Lung (tissue), 12 donors: ENCODE data around the gene SSTR3. TPM values are rescaled to one million over a fixed set of nuclear protein-coding genes. Genes with fewer than 3 reads are reported as not detected.

Source experiments
- ATAC-seq: fragments of 200-7000 bp; cut with Tn5 transposase; one replicate; pipeline ENCODE4 v1.9.1; 2020; ENCODE audit warnings: moderate number of reproducible peaks; ENCODE audit not compliant: insufficient read depth, low FRiP score
- DNase-seq, 3 donors: peaks; one replicate each; pipeline ENCODE4 v3.0.0-alpha.2; 2013 to 2017
- H3K27ac ChIP-seq, 2 donors: one replicate each; pipeline ENCODE4 v1.5.1; 2013; ENCODE audit warnings: mild to moderate bottlenecking in 2 of 2, moderate library complexity in 2 of 2, control low read depth in 1 of 2, inconsistent platforms in 1 of 2, low read depth in 1 of 2, low read length in 1 of 2
- H3K27me3 ChIP-seq, 3 donors: one replicate each; pipeline ENCODE4 v1.5.1; 2013; ENCODE audit warnings: low read length in 2 of 3; ENCODE audit not compliant: control insufficient read depth in 3 of 3, insufficient read depth in 3 of 3
- H3K36me3 ChIP-seq, 4 donors: one replicate each; pipeline ENCODE4 v1.5.1; 2013; ENCODE audit warnings: low read length in 4 of 4, mild to moderate bottlenecking in 1 of 4, moderate library complexity in 1 of 4; ENCODE audit not compliant: control insufficient read depth in 4 of 4, insufficient read depth in 4 of 4
- H3K4me1 ChIP-seq, 5 donors: one replicate each; pipeline ENCODE4 v1.5.1; 2013; ENCODE audit warnings: low read length in 5 of 5, mild to moderate bottlenecking in 2 of 5, moderate library complexity in 1 of 5; ENCODE audit not compliant: control insufficient read depth in 5 of 5, insufficient read depth in 5 of 5
- H3K4me3 ChIP-seq: one replicate; pipeline ENCODE4 v1.5.1; 2013; ENCODE audit warnings: mild to moderate bottlenecking, control low read depth, moderate library complexity
- H3K9ac ChIP-seq, 2 donors: one replicate each; pipeline ENCODE4 v1.5.1; 2013; ENCODE audit warnings: low read length in 2 of 2, control low read depth in 1 of 2; ENCODE audit not compliant: insufficient read depth in 1 of 2
- H3K9me3 ChIP-seq, 4 donors: one replicate each; pipeline ENCODE4 v1.5.1; 2013; ENCODE audit warnings: low read length in 3 of 4, mild to moderate bottlenecking in 1 of 4, moderate library complexity in 1 of 4; ENCODE audit not compliant: control insufficient read depth in 4 of 4, insufficient read depth in 3 of 4
- WGBS, 2 donors: extraction: QIAGEN DNeasy Blood & Tissue Kit; methylation state at CpG; one replicate each; pipeline ENCODE4 v1.1.7; 2013; 5-methylcytosine and 5-hydroxymethylcytosine counted together
- polyA plus RNA-seq, 2 donors: library from polyadenylated mRNA; stranded (reverse); fragments of 200-250 nt; gene quantifications; one replicate each; pipeline ENCODE4 v1.2.1, GENCODE V29; 2013
- total RNA-seq, 2 donors: library from RNA; depleted of rRNA in 1 of 2; stranded (reverse); fragments of >200 nt in 1 of 2; gene quantifications; one replicate each; pipeline ENCODE4 v1.2.1, GENCODE V29; 2014 to 2021
- TF ChIP-seq, protein P1 (sequence below): IDR thresholded peaks from 2 replicates; pipeline ENCODE4 v1.5.1; 2012; ENCODE audit warnings: mild to moderate bottlenecking; ENCODE audit errors: control extremely low read depth, extremely low read depth
- donor health status: control.
- donor health status: control.
- donor health status: Bipolar disorder and iron deficiency.
- donor health status: healthy.
- donor health status: DM: yes; HTN: yes; CAD: no.

The SSTR3 gene
- total and polyA plus RNA-seq, 4 donors, result 0.04 to 0.87 (median 0.10) TPM

GRCh38 chr22:37210041-37210803 lies 2.1 kb downstream of the SSTR3 start:
- no peak overlapping the region for H3K27ac ChIP-seq
- H3K4me1 ChIP-seq, result peaks cover 0 to 5% (median 0%) of the 10 kb centered on the region in 5 donors
- H3K27me3 ChIP-seq, result peaks cover 0 to 3% (median 0%) of the 10 kb centered on the region in 3 donors
- no peaks in the 10 kb centered on the region for H3K36me3 ChIP-seq
- ATAC-seq (no peak), DNase-seq (no peak)
- H3K4me3 ChIP-seq, result no peak overlapping the region
- 81 to 88% methylated on average over 15 of the region's 15 CpGs for WGBS, 2 donors
- no peak overlapping the region for H3K9ac ChIP-seq
- TF ChIP-seq, protein P1, sequence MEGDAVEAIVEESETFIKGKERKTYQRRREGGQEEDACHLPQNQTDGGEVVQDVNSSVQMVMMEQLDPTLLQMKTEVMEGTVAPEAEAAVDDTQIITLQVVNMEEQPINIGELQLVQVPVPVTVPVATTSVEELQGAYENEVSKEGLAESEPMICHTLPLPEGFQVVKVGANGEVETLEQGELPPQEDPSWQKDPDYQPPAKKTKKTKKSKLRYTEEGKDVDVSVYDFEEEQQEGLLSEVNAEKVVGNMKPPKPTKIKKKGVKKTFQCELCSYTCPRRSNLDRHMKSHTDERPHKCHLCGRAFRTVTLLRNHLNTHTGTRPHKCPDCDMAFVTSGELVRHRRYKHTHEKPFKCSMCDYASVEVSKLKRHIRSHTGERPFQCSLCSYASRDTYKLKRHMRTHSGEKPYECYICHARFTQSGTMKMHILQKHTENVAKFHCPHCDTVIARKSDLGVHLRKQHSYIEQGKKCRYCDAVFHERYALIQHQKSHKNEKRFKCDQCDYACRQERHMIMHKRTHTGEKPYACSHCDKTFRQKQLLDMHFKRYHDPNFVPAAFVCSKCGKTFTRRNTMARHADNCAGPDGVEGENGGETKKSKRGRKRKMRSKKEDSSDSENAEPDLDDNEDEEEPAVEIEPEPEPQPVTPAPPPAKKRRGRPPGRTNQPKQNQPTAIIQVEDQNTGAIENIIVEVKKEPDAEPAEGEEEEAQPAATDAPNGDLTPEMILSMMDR, result no peak
- H3K9me3 ChIP-seq, result no peaks in the 10 kb centered on the region

- no peak overlapping the region for H3K9ac ChIP-seq
- H3K4me1 ChIP-seq, result peaks cover 0 to 5% (median 0%) of the 10 kb centered on the region in 5 donors
- WGBS, 2 donors, result 82 to 83% methylated on average over 9 of the region's 9 CpGs
- no peak overlapping the region for H3K27ac ChIP-seq
- ATAC-seq (no peak), DNase-seq (no peak)
- H3K9me3 ChIP-seq, result no peaks in the 10 kb centered on the region
- H3K36me3 ChIP-seq, result no peaks in the 10 kb centered on the region
- TF ChIP-seq, protein P1, result no peak
- no peak overlapping the region for H3K4me3 ChIP-seq
- peaks cover 0 to 3% (median 0%) of the 10 kb centered on the region in 3 donors for H3K27me3 ChIP-seq
Measured at GRCh38 chr22:37209140-37209845, 3.0 kb downstream of the SSTR3 start.

- H3K27me3 ChIP-seq, result peaks cover 0 to 3% (median 0%) of the 10 kb centered on the region in 3 donors
- WGBS, 2 donors, result 86 to 89% methylated on average over 7 of the region's 7 CpGs
- TF ChIP-seq, protein P1, result no peak
- no peak overlapping the region for H3K27ac ChIP-seq
- H3K4me3 ChIP-seq, result no peak overlapping the region
- ATAC-seq (no peak), DNase-seq (no peak)
- H3K36me3 ChIP-seq, result no peaks in the 10 kb centered on the region
- no peak overlapping the region for H3K9ac ChIP-seq
- no peaks in the 10 kb centered on the region for H3K9me3 ChIP-seq
- H3K4me1 ChIP-seq, result peaks cover 0 to 5% (median 0%) of the 10 kb centered on the region in 5 donors
Measured at GRCh38 chr22:37208401-37209139, 3.7 kb downstream of the SSTR3 start.
